ENCODE results near the gene KLK5.

The KLK5 gene

GRCh38 chr19:50933640-50934039, 19.2 kb downstream of the KLK5 start:
- DNase-seq, result peak; percentile 7
- TF ChIP-seq CTCF (IDR thresholded peaks at IDR 0.05; ENCODE audit: low read depth, low read length, missing control alignments), result no peak
- H3K27ac ChIP-seq, result no peak overlapping the region
- no peaks in the 10 kb centered on the region for H3K36me3 ChIP-seq (replicated peaks)
- H3K4me3 ChIP-seq (ENCODE audit: low read depth, low read length), result no peak overlapping the region
- H3K27me3 ChIP-seq (replicated peaks), result no peaks in the 10 kb centered on the region
- in situ Hi-C loops (cut with HindIII; ENCODE audit: low pct_ligation_motif_present, low sequenced_read_pairs), result no loop called here

- no peak overlapping the region for H3K27ac ChIP-seq
- DNase-seq, result no peak
- TF ChIP-seq CTCF (IDR thresholded peaks at IDR 0.05; ENCODE audit: low read depth, low read length, missing control alignments), result no peak
- H3K36me3 ChIP-seq (replicated peaks), result no peaks in the 10 kb centered on the region
- H3K27me3 ChIP-seq (replicated peaks), result no peaks in the 10 kb centered on the region
- H3K4me3 ChIP-seq (ENCODE audit: low read depth, low read length), result no peak overlapping the region
- in situ Hi-C loops (cut with HindIII; ENCODE audit: low pct_ligation_motif_present, low sequenced_read_pairs), result no loop called here
Observed at GRCh38 chr19:50932690-50933083, 20.2 kb downstream of the KLK5 start.

- in situ Hi-C loops (cut with HindIII; ENCODE audit: low pct_ligation_motif_present, low sequenced_read_pairs), result no loop called here
- no peak for DNase-seq
- no peak overlapping the region for H3K27ac ChIP-seq
- H3K27me3 ChIP-seq (replicated peaks), result no peaks in the 10 kb centered on the region
- TF ChIP-seq CTCF (IDR thresholded peaks at IDR 0.05; ENCODE audit: low read depth, low read length, missing control alignments), result no peak
- no peaks in the 10 kb centered on the region for H3K36me3 ChIP-seq (replicated peaks)
- H3K4me3 ChIP-seq (ENCODE audit: low read depth, low read length), result no peak overlapping the region
Observed at GRCh38 chr19:50932018-50932689, 20.7 kb downstream of the KLK5 start.

- TF ChIP-seq CTCF (IDR thresholded peaks at IDR 0.05; ENCODE audit: low read depth, low read length, missing control alignments), result no peak
- Histone ChIP-seq H3K27ac (no peak overlapping the region), H3K36me3 (replicated peaks) (no peaks in the 10 kb centered on the region), H3K27me3 (replicated peaks) (no peaks in the 10 kb centered on the region), H3K4me3 (ENCODE audit: low read depth, low read length) (no peak overlapping the region)
- DNase-seq, result no peak
- in situ Hi-C loops (cut with HindIII; ENCODE audit: low pct_ligation_motif_present, low sequenced_read_pairs), result no loop called here
Observed at GRCh38 chr19:50931023-50931422, 21.8 kb downstream of the KLK5 start.

GRCh38 chr19:50928831-50929230, 24.0 kb downstream of the KLK5 start:
- DNase-seq, result no peak
- in situ Hi-C loops (cut with HindIII; ENCODE audit: low pct_ligation_motif_present, low sequenced_read_pairs), result no loop called here
- no peak for TF ChIP-seq CTCF (IDR thresholded peaks at IDR 0.05; ENCODE audit: low read depth, low read length, missing control alignments)
- Histone ChIP-seq H3K27me3 (replicated peaks) (no peaks in the 10 kb centered on the region), H3K27ac (no peak overlapping the region), H3K36me3 (replicated peaks) (no peaks in the 10 kb centered on the region), H3K4me3 (ENCODE audit: low read depth, low read length) (no peak overlapping the region)

GRCh38 chr19:50926144-50926543, 26.7 kb downstream of the KLK5 start:
- no peak for DNase-seq
- in situ Hi-C loops (cut with HindIII; ENCODE audit: low pct_ligation_motif_present, low sequenced_read_pairs), result no loop called here
- TF ChIP-seq CTCF (IDR thresholded peaks at IDR 0.05; ENCODE audit: low read depth, low read length, missing control alignments), result no peak
- Histone ChIP-seq H3K27ac (no peak overlapping the region), H3K4me3 (ENCODE audit: low read depth, low read length) (no peak overlapping the region), H3K27me3 (replicated peaks) (no peaks in the 10 kb centered on the region), H3K36me3 (replicated peaks) (no peaks in the 10 kb centered on the region)
